GM21529 (cell line): ENCODE results near the gene PBX4.
"Not testable (repeated sequence)": the region's sequence is repeated elsewhere in the genome, so short reads cannot be mapped to it uniquely, and the experiment has no call there.

Source experiments
- ATAC-seq: cut with Tn5 transposase; IDR thresholded peaks from one replicate; pipeline ENCODE4 v1.9.1; 2021; ENCODE audit not compliant: unreplicated experiment

The PBX4 gene

GRCh38 chr19:19618219-19619051, at the start of gene PBX4:
Gene PBX4, minus strand, starts transcription at chr19:19618687. Its CDS starts 58 bp downstream, at chr19:19618629.
- peak; percentile 94 for ATAC-seq

DNA sequence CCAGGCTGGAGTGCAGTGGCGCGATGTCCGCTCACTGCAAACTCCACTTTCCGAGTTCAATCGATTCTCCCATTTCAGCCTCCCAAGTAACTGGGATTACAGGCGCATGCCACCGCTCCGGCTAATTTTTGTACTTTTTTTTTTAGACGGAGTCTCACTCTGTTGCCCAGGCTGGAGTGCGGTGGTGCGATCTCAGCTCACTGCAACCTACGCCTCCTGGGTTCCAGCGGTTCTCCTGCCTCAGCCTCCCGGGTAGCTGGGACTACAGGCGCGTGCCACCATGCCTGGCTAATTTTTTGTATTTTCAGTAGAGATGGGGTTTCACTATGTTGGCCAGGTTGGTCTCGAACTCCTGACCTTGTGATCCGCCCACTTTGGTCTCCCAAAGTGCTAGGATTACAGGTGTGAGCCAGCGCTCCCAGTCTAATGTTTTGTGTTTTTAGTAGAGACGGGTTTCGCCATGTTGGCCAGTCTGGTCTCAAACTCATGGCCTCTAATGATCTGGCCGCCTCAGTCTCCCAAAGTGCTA, 47.0 kb upstream of the PBX4 start:
- ATAC-seq = not testable (repeated sequence)

DNA sequence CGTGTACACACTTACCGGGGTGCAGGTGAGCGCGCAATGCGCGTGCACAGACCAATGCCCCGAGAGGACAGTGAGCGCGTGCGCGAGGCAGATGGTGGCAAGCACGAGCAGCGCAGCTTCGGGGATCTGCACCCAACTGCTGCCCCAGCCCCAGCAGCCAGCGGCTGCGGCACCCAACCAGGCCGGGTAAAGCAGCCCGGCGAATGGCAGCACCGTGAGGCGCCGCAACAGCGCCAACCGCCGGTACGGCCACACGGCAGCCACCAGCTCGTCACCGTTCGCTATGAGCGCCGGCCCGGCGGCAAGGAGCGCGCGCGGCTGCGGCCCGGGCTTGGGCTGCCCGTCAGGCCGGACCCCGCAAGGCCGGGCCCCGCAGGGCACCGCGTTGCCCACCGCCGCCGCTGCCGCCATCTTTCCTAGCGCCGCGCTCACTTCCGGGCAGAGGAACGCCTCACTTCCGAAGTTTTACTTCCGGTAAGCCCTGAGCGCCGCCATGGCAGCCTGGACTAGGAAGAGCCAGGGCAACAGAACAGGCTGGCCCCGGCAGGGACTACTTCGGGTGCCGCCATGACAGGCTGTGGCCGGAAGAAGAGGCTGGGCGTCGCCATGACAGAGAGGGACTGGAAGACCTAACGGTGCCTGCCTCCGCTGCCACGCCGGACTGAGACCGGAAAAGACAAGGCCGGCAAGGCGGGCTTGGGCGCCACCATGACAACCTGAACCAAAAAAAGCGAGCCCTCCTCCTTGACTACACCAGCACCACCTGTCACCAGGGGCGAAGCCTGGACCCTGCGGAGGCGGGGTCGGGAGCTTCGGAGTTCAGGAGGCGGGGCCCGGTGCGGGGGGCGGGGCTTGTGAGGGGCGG, 45.0 kb upstream of the PBX4 start, which contains the start of gene ATP13A1:
Gene ATP13A1 (minus strand): TSS at position 421 of the 865 bp plus-strand sequence. CDS start 10 bp downstream, at position 411.
- peak; percentile 57 for ATAC-seq

DNA sequence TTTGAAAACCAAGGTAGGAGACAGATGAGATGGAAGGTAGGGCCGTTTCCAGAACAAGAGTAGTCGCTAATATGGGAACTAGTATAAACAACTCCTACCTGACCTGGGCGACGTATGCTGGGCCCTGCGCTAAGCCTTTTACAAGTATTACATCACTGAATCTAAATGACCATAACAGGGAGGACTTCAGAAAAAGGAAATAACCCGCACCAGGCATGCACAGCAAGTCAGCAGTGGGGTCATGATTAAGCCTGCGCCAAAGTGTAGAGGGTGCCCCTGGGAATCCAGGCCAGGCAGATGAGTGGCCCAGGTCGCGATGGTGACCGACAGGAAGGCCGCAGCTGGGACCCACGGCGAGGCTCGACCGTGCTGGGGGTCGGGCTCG, 44.4 kb upstream of the PBX4 start:
- no peak for ATAC-seq

- ATAC-seq = no peak
Measured at GRCh38 chr19:19662344-19662743, 43.9 kb upstream of the PBX4 start.

- peak; percentile 46 for ATAC-seq
Measured at GRCh38 chr19:19661675-19662251, 43.3 kb upstream of the PBX4 start.

GRCh38 chr19:19661141-19661674, 42.7 kb upstream of the PBX4 start:
- ATAC-seq = no peak

DNA sequence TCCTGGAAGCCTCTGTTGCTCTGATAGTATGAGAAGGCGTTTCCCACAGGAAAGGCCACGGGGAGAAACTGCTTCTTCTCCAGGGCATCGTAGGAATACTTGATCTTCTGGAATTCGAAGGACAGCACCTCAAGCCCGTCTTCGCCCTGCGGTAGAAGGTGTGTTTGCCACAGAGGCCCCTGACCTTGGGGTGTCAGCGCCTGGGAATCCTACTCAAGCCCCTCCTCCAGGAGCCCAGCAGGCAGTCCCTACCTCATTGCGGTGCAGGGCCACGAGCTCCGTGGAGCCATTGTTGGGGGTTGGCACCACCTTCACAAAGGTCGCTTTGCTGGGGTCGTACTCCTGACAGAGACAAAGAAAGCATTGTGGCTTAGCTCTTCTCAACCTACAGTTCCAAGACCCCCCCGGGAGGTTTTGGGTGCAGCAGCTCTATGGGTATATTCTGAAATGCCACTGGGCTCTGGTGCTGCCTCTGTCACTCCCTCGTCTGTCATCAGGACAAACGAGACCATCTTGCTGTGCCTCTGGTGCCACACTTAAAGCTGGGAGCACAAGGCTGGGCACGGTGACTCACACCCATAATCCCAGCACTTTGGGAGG, 41.3 kb upstream of the PBX4 start:
- ATAC-seq = no peak

DNA sequence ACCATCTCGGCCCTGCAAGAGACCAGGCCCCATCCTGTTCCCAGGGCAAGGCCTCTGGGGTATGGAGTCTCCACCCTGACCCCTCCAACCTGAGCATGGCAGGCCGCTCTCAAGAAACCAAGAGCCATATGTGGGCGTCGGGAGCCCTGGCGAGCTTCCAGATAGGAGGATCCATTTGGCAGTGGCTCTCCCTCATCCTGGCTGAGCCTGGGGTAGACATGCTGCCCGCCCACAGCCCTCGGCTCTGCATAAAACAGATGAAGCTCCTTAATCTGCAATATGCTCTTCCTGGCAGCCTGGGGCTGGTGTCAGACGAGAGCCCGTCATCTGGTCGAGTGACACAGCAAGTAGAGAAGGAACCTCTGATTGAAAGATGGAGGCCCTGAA, 38.9 kb upstream of the PBX4 start:
- no peak for ATAC-seq

DNA sequence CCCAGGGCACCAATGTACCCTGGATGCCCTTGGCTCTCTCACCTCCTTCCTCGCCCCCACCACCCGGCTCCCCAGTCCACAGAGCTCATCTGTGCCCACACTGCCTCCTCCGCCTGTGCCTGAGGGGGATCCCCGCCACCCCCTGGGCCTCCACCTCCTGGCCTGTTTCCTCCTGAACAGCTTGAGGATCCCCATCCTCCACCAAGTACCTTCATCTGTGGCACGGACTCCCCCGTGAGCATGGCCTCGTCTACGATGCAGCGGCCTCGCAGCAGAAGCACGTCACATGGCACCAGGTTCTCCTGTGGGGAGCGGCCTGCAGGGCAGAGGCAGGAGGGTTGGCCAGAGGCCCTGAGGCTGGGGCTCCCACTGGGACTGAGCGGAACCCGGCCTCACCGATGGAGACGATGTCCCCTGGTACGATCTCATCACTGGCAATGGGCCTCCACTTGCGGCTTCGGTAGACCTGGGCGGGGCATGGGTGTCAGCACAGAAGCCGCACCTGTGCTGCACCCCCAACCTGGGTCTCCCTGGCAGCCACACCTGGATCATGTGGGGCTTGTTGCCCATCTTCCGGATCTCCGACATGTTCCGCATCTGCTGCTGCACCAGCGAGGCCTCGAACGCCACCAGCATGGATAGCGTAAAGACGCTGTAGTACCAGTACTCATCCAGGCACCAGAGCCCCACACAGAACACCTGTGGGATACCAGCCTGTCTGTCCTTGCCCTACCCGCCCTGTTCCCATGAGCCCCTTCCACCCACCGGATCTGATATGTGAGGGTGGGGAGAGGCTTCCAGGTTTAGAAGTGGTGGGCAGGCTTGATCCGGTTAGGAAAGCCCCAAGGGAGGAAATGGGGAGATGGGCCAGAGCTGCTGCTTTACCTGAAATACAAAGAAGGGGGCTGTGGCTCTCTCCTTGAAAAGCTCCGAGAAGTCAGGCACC, 38.2 kb upstream of the PBX4 start:
- ATAC-seq = no peak

- no peak for ATAC-seq
Measured at GRCh38 chr19:19655641-19656343, 37.3 kb upstream of the PBX4 start.

DNA sequence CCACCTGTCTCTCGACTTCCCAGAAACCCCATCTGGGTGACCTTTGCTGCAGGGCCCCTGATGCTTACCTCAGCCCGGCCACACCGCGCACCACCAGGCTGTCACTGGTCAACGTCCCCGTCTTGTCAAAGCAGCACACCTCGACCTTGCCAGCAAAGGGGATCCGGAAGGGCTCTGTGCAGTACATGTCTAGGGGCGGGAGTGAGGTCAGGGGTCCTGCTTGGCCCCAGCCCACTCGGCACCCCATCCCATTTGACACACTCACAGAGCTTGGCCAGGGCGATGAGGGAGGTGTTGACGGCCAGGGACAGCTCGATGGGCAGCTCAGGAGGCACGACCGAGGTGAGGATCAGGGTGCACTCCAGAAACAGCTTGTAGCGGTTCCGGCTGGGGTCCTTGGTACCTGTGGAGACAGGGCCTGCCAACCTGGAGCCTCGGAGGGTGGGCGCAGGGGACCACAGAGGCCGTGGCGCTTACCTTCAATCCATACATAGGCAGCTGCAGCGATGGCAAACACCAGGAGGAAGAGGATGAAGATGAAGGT, 36.6 kb upstream of the PBX4 start:
- no peak for ATAC-seq

DNA sequence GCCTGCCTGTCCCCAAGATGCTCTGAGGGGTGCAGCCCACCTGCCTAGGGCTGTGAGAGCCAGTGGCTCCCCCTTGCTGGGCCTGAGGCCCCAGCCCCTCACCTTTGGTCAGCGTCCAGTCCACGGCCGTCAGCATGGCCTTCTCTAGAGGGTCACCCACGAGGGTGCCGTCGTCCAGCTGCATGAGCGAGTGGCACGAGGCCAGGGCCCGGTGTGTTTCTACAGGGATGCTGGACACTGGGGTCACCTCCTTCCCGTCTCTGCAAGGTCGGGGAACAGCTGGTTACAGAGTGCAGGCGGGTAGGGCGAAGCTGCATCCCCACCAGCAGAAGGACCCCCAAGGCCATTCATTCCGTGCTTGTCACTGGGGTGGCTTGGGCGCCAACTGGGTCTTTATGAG, 36.0 kb upstream of the PBX4 start:
- ATAC-seq = no peak

- no peak for ATAC-seq
Measured at GRCh38 chr19:19653597-19654147, 35.2 kb upstream of the PBX4 start.

- no peak for ATAC-seq
Measured at GRCh38 chr19:19652482-19653295, 34.2 kb upstream of the PBX4 start.

- no peak for ATAC-seq
Measured at GRCh38 chr19:19651076-19651475, 32.6 kb upstream of the PBX4 start.

GRCh38 chr19:19650331-19650730, 31.8 kb upstream of the PBX4 start:
- no peak for ATAC-seq
